ENCODE results near the gene SLC35A2.
"Not testable (repeated sequence)": the region's sequence is repeated elsewhere in the genome, so short reads cannot be mapped to it uniquely, and the experiment has no call there.

DNA sequence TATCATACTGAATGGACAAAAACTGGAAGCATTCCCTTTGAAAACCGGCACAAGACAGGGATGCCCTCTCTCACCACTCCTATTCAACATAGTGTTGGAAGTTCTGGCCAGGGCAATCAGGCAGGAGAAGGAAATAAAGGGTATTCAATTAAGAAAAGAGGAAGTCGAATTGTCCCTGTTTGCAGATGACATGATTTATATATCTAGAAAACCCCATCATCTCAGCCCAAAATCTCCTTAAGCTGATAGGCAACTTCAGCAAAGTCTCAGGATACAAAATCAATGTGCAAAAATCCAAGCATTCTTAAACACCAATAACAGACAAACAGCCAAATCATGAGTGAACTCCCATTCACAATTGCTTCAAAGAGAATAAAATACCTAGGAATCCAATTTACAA lies 39.4 kb downstream of the SLC35A2 start:
- TF ChIP-seq, protein P1, sequence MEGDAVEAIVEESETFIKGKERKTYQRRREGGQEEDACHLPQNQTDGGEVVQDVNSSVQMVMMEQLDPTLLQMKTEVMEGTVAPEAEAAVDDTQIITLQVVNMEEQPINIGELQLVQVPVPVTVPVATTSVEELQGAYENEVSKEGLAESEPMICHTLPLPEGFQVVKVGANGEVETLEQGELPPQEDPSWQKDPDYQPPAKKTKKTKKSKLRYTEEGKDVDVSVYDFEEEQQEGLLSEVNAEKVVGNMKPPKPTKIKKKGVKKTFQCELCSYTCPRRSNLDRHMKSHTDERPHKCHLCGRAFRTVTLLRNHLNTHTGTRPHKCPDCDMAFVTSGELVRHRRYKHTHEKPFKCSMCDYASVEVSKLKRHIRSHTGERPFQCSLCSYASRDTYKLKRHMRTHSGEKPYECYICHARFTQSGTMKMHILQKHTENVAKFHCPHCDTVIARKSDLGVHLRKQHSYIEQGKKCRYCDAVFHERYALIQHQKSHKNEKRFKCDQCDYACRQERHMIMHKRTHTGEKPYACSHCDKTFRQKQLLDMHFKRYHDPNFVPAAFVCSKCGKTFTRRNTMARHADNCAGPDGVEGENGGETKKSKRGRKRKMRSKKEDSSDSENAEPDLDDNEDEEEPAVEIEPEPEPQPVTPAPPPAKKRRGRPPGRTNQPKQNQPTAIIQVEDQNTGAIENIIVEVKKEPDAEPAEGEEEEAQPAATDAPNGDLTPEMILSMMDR (IDR thresholded peaks at IDR 0.05) = not testable (repeated sequence)
- TF ChIP-seq, protein P2, sequence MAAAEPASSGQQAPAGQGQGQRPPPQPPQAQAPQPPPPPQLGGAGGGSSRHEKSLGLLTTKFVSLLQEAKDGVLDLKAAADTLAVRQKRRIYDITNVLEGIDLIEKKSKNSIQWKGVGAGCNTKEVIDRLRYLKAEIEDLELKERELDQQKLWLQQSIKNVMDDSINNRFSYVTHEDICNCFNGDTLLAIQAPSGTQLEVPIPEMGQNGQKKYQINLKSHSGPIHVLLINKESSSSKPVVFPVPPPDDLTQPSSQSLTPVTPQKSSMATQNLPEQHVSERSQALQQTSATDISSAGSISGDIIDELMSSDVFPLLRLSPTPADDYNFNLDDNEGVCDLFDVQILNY (CRISPR knock-in tag; IDR thresholded peaks at IDR 0.05) = not testable (repeated sequence)
- TF ChIP-seq, protein P3, sequence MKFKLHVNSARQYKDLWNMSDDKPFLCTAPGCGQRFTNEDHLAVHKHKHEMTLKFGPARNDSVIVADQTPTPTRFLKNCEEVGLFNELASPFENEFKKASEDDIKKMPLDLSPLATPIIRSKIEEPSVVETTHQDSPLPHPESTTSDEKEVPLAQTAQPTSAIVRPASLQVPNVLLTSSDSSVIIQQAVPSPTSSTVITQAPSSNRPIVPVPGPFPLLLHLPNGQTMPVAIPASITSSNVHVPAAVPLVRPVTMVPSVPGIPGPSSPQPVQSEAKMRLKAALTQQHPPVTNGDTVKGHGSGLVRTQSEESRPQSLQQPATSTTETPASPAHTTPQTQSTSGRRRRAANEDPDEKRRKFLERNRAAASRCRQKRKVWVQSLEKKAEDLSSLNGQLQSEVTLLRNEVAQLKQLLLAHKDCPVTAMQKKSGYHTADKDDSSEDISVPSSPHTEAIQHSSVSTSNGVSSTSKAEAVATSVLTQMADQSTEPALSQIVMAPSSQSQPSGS (CRISPR knock-in tag; IDR thresholded peaks at IDR 0.05; ENCODE audit: borderline replicate concordance, low read depth) = not testable (repeated sequence)
- not testable (repeated sequence) for TF ChIP-seq ETV6 (CRISPR knock-in tag; IDR thresholded peaks at IDR 0.05); FOXJ3 (CRISPR knock-in tag; IDR thresholded peaks at IDR 0.05; ENCODE audit: borderline replicate concordance); ZNF138 (CRISPR knock-in tag; conservative IDR thresholded peaks at IDR 0.05); SP1 (CRISPR knock-in tag; conservative IDR thresholded peaks at IDR 0.05)
- TF ChIP-seq, protein P4, sequence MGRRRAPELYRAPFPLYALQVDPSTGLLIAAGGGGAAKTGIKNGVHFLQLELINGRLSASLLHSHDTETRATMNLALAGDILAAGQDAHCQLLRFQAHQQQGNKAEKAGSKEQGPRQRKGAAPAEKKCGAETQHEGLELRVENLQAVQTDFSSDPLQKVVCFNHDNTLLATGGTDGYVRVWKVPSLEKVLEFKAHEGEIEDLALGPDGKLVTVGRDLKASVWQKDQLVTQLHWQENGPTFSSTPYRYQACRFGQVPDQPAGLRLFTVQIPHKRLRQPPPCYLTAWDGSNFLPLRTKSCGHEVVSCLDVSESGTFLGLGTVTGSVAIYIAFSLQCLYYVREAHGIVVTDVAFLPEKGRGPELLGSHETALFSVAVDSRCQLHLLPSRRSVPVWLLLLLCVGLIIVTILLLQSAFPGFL (CRISPR knock-in tag; IDR thresholded peaks at IDR 0.05; ENCODE audit: borderline replicate concordance) = not testable (repeated sequence)
- TF ChIP-seq, protein P5, sequence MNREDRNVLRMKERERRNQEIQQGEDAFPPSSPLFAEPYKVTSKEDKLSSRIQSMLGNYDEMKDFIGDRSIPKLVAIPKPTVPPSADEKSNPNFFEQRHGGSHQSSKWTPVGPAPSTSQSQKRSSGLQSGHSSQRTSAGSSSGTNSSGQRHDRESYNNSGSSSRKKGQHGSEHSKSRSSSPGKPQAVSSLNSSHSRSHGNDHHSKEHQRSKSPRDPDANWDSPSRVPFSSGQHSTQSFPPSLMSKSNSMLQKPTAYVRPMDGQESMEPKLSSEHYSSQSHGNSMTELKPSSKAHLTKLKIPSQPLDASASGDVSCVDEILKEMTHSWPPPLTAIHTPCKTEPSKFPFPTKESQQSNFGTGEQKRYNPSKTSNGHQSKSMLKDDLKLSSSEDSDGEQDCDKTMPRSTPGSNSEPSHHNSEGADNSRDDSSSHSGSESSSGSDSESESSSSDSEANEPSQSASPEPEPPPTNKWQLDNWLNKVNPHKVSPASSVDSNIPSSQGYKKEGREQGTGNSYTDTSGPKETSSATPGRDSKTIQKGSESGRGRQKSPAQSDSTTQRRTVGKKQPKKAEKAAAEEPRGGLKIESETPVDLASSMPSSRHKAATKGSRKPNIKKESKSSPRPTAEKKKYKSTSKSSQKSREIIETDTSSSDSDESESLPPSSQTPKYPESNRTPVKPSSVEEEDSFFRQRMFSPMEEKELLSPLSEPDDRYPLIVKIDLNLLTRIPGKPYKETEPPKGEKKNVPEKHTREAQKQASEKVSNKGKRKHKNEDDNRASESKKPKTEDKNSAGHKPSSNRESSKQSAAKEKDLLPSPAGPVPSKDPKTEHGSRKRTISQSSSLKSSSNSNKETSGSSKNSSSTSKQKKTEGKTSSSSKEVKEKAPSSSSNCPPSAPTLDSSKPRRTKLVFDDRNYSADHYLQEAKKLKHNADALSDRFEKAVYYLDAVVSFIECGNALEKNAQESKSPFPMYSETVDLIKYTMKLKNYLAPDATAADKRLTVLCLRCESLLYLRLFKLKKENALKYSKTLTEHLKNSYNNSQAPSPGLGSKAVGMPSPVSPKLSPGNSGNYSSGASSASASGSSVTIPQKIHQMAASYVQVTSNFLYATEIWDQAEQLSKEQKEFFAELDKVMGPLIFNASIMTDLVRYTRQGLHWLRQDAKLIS (CRISPR knock-in tag; IDR thresholded peaks at IDR 0.05; ENCODE audit: borderline replicate concordance) = not testable (repeated sequence)
- TF ChIP-seq, protein P6, sequence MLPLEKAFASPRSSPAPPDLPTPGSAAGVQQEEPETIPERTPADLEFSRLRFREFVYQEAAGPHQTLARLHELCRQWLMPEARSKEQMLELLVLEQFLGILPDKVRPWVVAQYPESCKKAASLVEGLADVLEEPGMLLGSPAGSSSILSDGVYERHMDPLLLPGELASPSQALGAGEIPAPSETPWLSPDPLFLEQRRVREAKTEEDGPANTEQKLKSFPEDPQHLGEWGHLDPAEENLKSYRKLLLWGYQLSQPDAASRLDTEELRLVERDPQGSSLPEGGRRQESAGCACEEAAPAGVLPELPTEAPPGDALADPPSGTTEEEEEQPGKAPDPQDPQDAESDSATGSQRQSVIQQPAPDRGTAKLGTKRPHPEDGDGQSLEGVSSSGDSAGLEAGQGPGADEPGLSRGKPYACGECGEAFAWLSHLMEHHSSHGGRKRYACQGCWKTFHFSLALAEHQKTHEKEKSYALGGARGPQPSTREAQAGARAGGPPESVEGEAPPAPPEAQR (CRISPR knock-in tag; IDR thresholded peaks at IDR 0.05) = not testable (repeated sequence)
